GM19099 (cell line): ENCODE measurements around the gene LGI1.

Source experiments
- POLR2A ChIP-seq: IDR thresholded peaks from 3 replicates; pipeline ENCODE4 v1.6.1; 2011; ENCODE audit warnings: low read depth; ENCODE audit not compliant: insufficient read length; ENCODE audit errors: extremely low read depth

LGI1 gene

GRCh38 chr10:93749218-93749799 is 8.4 kb upstream of the LGI1 start:
- TF ChIP-seq POLR2A: no peak

DNA sequence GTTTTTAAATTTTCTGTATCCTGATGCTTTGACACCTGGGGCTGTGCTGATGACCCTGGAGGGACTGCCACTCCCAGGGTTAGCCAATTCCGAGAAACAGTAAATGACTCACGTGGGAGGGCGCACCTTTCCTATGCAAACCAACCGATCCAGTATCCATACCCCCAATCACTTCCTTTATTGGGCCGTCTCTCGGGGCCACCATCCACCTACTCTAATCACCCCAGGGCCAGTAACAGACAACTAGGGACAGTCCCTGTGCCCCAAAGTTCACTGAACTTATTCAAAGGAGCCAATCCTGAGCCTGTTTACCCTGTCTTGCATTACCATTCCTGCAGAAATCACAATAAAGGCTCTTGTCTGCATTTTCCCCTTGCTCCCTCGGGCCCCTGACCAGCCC is 6.6 kb upstream of the LGI1 start:
- no peak for TF ChIP-seq POLR2A

DNA sequence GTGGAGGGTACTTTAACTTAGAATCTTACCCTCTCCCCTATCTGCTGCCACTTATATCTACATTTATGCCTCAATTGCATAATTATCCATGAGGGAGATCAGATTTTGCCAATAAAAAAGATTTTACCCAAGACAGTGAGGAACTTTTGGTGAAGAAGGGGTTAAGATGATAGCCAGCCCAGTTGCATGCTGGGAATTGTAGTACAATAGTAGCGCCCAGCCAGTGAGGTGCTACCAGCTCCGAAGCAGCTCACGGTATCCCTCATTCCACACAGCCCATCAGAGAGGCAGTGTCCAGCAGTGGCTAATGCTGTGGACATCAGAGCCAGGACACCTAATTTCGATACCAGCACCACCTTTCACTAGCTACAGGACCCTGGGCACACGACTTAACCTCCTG is 5.9 kb upstream of the LGI1 start:
- no peak for TF ChIP-seq POLR2A

DNA sequence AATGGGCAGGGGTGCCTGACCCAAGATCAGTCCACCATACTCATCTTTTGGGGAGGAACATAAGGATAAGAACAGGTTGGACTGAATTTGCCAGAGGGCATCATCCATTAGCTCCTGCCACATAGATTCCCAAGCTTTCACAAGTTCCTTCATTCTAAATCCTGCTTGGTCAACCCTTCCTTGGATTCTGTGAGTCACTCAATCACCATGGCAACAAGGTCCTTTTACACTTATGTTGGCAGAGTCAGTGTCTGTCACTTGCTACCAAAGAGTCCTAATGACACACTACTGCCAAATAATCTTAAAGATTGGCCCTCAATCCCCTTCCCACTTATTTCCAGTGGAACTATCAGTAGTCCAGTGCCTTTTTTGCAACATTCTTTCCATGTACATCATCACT is 5.0 kb upstream of the LGI1 start:
- TF ChIP-seq POLR2A: no peak

DNA sequence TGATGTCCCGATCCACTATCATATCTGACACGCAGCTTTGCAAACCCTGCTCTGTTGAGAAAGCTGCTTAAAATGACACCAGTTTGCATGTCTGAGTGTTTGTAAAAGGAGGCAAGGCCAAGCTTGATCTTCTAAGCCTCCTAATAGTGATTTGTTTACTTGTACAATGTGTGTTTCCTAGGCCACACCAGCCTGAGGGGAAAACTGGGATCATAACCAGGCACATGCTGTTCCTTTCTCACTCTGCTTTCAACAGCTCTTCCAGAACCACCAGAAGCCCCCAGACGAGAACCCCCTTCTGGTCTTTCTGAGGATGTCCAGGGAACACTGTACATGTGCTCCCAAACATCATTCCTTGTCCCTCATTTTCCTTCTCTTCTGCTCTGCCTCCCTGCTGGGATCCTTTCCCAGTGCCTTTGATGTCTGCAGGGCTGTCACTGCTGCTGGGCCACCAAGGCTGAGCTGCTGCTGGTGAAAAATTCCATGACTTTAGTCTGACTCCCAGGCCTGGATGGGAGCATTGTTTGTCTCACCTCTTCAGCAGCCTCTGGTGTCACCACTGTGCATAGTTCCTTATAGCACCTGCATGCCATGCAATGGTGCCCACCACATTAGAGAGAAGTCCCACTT is 4.0 kb upstream of the LGI1 start:
- TF ChIP-seq POLR2A: no peak

- TF ChIP-seq POLR2A: no peak
These were observed 3.0 kb upstream of the LGI1 start for GRCh38 chr10:93754761-93755160.

GRCh38 chr10:93755443-93756116 is 2.2 kb upstream of the LGI1 start:
- TF ChIP-seq POLR2A: no peak

DNA sequence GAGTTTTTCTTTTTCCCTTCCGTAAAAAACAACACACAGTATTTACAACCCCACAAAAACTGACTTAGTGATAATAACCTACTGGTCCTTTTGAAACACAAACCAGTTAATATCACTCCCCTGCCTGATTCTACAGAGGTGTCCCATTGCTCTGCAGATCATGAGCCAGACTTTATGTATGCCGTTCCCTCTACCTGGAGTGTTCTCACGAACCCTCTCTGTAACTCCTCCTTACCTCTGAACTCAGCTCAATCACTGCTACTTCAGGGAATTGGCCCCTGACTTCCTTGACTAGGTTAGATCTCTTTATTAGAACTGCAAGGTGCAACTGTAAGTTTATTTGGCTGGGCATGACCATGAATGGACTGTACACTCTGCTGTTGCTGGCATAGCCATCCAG is 1.6 kb upstream of the LGI1 start:
- no peak for TF ChIP-seq POLR2A

DNA sequence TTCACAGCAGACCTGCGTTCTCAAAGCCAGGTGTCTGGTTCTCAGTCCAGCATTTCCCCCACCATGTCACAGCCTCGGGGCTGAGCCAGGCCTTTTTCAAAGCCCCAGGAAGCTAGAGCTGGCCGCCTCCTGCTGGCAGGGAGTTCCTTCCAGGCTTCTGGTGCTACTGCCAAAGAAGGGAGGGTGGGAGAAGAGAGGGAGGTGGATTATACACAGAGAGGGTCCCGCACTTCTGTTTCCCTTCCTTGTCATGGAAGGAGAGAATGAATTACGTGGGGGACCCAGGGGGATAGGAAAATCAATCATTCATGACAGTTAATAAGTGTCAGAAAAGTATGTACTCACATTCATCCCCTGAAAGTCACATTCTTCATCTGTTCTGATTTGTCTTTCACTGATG is 600 bp upstream of the LGI1 start:
- no peak for TF ChIP-seq POLR2A

DNA sequence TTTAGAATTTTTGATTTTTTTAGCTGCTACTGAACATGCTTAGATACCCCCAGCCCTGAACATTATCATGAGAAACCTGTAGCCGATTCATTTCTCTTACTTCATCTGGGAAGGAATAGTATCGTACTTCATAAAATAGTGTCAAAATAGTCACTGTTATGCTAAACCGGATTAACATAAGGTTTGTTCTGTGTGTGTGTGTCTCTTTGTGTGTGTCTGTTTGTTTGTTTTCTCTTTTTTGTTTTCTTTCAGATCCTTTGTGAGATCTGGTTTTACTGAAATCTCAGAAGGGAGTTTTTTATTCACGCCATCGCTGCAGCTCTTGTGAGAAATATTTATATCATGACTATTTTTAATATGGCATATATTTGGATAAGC is 761 bp downstream of the LGI1 start:
- TF ChIP-seq POLR2A: no peak

DNA sequence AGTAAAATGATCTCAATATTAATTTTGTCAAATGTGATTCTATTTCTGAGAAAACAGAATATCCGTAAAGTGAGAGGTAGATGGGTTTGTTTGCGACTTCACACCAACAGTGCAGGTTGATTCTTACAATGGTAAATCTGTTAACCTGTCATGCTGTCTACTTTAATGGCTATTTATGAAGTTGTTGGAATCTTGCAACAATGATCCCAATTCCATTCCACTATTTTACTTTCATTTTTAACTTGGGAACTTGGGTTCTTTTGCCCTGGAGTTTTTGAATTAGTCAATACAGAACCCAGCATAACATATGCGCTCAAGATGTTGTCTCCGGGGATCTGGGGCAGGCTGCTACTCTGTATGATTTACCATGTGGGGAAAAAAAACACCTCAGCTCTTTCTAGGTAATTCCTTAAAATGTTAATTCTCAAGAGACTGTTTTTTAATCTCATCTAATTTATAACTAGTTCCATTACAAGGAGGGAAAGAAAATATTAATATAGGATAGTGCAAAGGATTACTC is 1.2 kb downstream of the LGI1 start:
- no peak for TF ChIP-seq POLR2A

DNA sequence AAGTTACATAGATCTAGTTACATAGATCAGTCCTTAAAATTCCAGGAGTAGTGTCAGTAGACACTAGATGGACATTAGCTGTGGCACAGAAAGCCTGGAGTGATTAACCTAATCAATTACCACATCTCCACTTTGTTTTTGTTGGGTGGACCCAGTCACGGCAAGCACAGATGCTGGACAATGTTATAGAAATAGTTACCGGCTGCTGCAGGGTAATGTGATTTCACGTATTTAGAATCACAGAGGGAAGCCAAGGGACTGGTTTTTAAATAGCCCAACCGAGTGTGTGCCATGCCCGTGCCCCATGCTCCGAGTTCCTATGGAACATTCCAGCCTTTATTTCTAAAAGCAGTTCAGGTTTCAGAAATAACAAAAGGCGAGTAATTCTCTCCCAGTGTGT is 2.8 kb downstream of the LGI1 start:
- TF ChIP-seq POLR2A: no peak

GRCh38 chr10:93762979-93763391 is 5.2 kb downstream of the LGI1 start:
- TF ChIP-seq POLR2A: no peak

GRCh38 chr10:93766918-93767317 is 9.2 kb downstream of the LGI1 start:
- no peak for TF ChIP-seq POLR2A

DNA sequence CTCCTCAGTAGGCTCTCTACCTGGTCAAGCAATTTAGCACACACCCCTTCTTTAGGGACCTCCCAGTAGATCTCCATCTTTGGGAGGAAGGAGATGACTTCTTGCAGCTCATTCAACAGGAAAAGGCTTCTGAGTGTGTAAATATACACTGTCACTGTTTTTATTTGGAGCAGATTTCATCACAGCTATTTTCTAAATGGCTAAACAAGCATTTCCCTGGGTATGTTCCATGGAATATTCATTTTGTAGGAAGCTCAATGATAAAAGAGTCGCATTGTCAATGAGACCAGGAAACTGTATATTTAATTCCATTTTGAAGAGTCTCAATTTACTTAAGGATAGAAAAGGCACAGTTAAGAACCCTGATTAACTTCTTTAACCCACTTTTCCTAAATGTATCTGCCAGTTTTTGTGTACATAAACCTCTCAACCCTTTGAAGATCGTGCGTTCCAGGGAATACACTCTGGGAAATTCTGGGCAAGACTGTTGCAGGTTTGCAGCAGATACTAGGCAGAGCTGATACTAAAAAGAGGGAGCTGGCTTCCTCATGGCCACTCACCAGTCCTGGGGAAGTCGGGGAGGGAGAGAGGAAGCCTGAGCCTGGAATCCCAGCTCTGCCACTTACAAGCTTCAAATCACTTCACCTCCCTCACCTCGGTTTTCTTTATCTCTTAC is 10.1 kb downstream of the LGI1 start:
- no peak for TF ChIP-seq POLR2A

DNA sequence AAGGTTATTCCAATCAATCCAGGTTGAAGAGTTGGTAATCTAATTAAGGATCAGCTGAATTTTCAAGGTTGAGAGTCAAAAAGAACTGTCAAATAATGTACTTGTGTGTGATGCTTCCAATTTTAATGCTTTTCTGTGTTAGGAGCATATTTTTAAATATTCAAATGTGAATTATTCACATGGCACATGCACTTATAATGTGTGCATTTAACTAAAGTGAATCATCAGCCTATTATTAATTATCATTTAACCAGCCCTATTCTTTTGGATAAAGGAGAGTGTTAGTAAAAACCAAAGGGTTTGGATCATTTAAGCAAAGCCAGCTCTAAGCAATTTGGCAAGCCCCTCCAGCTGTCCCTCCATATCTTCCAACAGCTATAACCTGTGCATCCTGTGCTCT is 11.2 kb downstream of the LGI1 start:
- no peak for TF ChIP-seq POLR2A
